LNCaP clone FGC (cell line): ENCODE measurements around the gene MT1G.

Experiments used
- DNase-seq: peaks from one replicate; pipeline ENCODE4 v3.0.0-alpha.2; 2011; ENCODE audit warnings: low read depth
- H3K4me3 ChIP-seq: 2 replicates; pipeline ENCODE4 v1.5.1; 2011; ENCODE audit warnings: mild to moderate bottlenecking, low read depth, low read length, control low read depth
- TF ChIP-seq, protein P1 (sequence below): IDR thresholded peaks from 2 replicates; pipeline ENCODE4 v1.5.1; 2012; ENCODE audit warnings: mild to moderate bottlenecking; ENCODE audit not compliant: control insufficient read depth, insufficient read depth; ENCODE audit errors: extremely low read depth

Gene MT1G

DNA sequence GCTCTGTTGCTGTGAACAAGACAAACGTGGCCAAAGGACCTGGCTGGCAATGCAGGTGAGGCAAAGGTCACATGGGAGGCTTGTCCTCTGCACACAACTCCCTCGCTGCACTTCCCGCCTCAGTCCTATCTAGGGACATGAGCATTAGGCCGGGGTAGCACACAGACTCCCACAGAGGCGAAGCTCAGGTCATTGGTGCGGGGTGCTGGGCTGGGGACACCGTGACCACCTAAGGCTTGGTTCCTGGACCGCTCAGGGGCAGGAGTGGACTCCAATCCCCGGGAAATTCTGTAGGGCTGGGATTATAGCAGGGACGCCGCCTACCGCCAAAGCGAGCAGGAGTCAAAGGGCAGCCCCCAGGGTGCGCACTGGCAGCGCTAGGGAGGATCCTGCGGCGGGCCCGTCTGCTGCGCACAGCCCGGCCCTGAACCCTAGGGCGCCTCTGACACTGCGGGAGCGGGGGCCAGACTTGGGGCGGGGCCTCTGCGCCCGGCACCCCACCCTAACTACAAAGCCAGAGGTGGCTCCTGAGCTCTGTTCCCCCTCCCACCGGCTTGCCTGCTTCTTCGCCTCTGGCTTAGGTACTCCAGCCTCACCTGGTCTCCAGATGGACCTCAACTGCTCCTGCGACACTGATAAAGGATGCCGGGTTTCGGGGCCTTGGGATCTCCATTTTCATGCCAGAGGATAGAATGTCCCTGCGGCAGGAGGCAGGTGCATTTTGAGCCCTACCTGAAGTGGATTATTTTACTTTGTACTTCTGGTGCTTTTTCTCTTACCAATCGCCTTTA, 20.0 kb downstream of the MT1G start:
- TF ChIP-seq, protein P1, sequence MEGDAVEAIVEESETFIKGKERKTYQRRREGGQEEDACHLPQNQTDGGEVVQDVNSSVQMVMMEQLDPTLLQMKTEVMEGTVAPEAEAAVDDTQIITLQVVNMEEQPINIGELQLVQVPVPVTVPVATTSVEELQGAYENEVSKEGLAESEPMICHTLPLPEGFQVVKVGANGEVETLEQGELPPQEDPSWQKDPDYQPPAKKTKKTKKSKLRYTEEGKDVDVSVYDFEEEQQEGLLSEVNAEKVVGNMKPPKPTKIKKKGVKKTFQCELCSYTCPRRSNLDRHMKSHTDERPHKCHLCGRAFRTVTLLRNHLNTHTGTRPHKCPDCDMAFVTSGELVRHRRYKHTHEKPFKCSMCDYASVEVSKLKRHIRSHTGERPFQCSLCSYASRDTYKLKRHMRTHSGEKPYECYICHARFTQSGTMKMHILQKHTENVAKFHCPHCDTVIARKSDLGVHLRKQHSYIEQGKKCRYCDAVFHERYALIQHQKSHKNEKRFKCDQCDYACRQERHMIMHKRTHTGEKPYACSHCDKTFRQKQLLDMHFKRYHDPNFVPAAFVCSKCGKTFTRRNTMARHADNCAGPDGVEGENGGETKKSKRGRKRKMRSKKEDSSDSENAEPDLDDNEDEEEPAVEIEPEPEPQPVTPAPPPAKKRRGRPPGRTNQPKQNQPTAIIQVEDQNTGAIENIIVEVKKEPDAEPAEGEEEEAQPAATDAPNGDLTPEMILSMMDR: no peak
- H3K4me3 ChIP-seq: no peak overlapping the region
- no peak for DNase-seq

DNA sequence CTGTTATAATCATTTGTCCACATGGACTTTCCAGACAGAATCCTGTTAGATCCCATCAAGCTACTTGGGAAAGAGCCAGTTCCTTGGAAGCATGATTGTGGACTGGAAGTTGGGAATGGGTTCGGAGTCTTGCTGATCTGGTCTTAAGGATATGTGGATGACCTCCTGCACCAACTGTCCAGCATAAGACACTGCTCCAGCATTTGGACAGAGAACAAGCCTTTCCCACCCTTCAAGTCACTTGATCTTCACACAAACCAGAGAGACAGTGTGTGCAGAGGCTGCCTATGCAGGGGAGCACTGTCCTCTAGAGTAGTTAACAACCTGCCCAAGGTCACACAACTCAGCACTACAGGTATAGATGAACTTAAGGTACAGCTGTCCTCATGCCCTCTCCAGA, 22.0 kb downstream of the MT1G start:
- no peak for DNase-seq
- TF ChIP-seq, protein P1: no peak
- no peak overlapping the region for H3K4me3 ChIP-seq

DNA sequence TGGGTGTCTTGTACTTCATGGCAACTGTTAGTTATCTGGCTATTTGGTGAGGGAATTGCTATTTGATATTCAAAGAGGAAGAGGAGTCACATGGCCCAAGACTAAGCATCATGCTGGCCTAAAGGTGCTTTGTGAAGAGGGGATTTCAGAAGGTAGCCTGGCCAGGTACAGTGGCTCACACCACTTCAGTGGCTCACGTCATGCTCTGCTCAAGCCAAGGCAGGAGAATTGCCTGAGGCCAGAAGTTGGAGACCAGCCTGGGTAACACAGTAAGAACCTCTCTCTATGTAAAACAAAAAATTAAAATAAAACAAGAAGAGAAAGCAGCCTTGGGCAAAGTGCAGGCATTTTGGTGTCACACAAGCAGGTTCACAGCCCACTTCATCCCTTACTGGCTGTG, 22.6 kb downstream of the MT1G start:
- no peak for DNase-seq
- no peak overlapping the region for H3K4me3 ChIP-seq
- TF ChIP-seq, protein P1: no peak

DNA sequence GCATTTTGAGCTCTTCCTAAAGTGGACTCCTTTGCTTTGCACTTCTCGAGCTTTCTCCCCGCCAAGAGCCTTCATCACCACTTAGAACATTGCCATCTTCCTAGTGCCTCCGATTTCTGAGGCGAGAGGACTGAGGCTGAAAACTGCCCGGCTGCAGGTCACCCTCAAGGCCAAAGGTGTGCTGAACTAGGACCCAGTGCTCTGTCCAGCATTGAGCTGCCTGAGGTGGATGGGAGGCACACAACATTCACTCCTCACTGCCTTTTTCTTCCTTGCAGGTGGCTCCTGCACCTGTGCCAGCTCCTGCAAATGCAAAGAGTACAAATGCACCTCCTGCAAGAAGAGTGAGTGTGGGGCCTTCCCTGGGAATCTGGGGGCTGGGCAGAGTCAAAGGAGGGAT, 24.0 kb downstream of the MT1G start:
- DNase-seq: no peak
- TF ChIP-seq, protein P1: no peak
- peak overlapping the region; percentile 40 for H3K4me3 ChIP-seq

DNA sequence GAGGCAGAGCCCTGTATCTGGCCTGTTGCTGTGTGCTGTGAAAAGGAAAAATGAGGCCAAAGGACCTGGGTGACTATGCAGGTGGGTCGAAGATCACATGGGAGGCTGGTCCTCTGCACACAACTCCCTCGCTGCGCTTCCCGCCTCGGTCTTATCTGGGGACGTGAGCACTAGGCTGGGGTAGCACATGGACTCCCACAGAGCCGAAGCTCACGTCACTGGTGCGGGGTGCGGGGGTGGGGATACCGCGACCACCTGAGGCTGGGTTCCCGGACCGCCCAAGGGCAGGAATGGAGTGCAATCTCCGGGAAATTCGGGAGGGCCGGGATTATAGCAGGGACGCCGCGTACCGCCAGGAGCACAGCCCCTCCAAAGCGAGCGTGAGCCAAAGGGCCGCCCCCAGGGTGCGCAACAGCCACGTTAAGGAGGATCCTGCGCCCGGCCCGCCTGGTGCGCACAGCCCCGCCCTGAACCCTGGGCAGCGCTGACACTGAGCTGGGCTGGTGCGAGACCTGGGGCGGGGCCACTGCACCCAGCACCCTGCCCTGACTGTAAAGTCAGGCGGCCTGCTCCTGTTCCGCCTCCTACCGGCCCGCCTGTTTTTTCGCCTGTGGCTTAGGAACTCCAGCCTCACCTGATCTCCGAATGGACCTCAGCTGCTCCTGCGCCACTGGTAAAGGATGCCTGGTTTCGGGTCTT, 24.6 kb downstream of the MT1G start:
- peak overlapping the region; percentile 40 for H3K4me3 ChIP-seq
- TF ChIP-seq, protein P1: peak; percentile 58
- DNase-seq: peak; percentile 63

DNA sequence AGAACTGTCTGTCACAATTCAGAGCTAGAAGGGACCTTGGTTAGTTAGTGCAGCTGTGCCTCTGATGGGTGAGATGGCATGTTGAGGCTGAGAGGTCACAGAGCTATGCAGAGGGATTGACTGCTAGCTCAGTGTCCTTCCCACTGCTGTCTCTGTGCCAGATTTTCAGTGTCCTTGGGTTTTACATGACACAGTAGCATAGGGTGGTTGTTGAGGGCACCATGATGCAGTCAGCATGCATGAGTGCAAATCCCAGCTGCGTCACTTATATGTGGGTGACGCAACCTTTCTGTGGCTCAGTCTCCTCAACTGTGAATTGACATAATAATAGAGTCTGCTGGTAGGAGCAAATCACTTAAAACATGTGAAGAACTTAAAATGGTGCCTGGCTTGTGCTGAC, 26.7 kb downstream of the MT1G start:
- DNase-seq: no peak
- TF ChIP-seq, protein P1: no peak
- H3K4me3 ChIP-seq: no peak overlapping the region
